ENCODE measurements around the gene CANT1.

GRCh38 chr17:79023180-79023705 lies 13.7 kb upstream of the CANT1 start:
- TF ChIP-seq POLR2A (IDR thresholded peaks at IDR 0.05), result no peak
- TF ChIP-seq CTCF (IDR thresholded peaks at IDR 0.05), result no peak
